Heart right ventricle (tissue), 16 donors: ENCODE data around the gene ZNF181. TPM values are rescaled to one million over a fixed set of nuclear protein-coding genes. Genes with fewer than 3 reads are reported as not detected.

ENCODE experiments used
- ATAC-seq, 8 donors: fragments of 200-7000 bp; cut with Tn5 transposase; one replicate each; pipeline ENCODE4 v1.9.1; 2020; ENCODE audit warnings: mild to moderate bottlenecking in 8 of 8, moderate library complexity in 8 of 8, moderate number of reproducible peaks in 1 of 8
- DNase-seq, 2 donors: peaks; one replicate each; pipeline ENCODE4 v3.0.0-alpha.2; 2020
- H3K27ac ChIP-seq, 10 donors: fragments of 200-600 bp; sonication (generic) in 2 of 10; one replicate each; pipeline versions ENCODE4 v1.5.0 to v1.8.0; 2020 to 2022; ENCODE audit warnings: mild to moderate bottlenecking in 3 of 10
- H3K27me3 ChIP-seq, 7 donors: fragments of 200-600 bp; one replicate each; pipeline ENCODE4 v1.8.0; 2021 to 2022; ENCODE audit warnings: mild to moderate bottlenecking in 2 of 7
- H3K36me3 ChIP-seq, 9 donors: fragments of 200-600 bp; sonication (generic) in 1 of 9; one replicate each; pipeline versions ENCODE4 v1.5.0 to v1.8.0; 2020 to 2022; ENCODE audit warnings: mild to moderate bottlenecking in 2 of 9
- H3K4me1 ChIP-seq, 9 donors: fragments of 200-600 bp; sonication (generic) in 1 of 9; one replicate each; pipeline versions ENCODE4 v1.5.0 to v1.8.0; 2020 to 2022; ENCODE audit warnings: mild to moderate bottlenecking in 4 of 9
- H3K4me3 ChIP-seq, 10 donors: fragments of 200-600 bp; sonication (generic) in 2 of 10; one replicate each; pipeline versions ENCODE4 v1.5.0 to v1.8.0; 2020 to 2022; ENCODE audit warnings: mild to moderate bottlenecking in 7 of 10, moderate library complexity in 2 of 10
- H3K9me3 ChIP-seq, 11 donors: fragments of 200-600 bp in 10 of 11; sonication (generic) in 2 of 11; one replicate each; pipeline versions ENCODE4 v1.5.0 to v1.8.0; 2013 to 2022; ENCODE audit warnings: mild to moderate bottlenecking in 2 of 11, control low read depth in 1 of 11, moderate library complexity in 1 of 11
- CTCF ChIP-seq, 9 donors: fragments of 200-600 bp; sonication (generic) in 2 of 9; IDR thresholded peaks; one replicate each; pipeline versions ENCODE4 v1.5.0 to v1.8.0; 2021 to 2022; ENCODE audit warnings: antibody characterized with exemption in 9 of 9, mild to moderate bottlenecking in 5 of 9, moderate library complexity in 1 of 9
- WGBS, 2 donors: extraction: QIAGEN DNeasy Blood & Tissue Kit; methylation state at CpG; one replicate each; pipeline ENCODE4 v1.1.7; 2013; ENCODE audit warnings: inconsistent platforms in 1 of 2; 5-methylcytosine and 5-hydroxymethylcytosine counted together
- intact Hi-C, 10 donors: fragments of 100-400 bp; cut with DNase I; formaldehyde crosslinking; loops; one replicate each; pipeline versions ENCODE4 v1.11.1 to v1.14.2; 2022
- polyA plus RNA-seq, 2 donors: library from polyadenylated mRNA; stranded (reverse); fragments of 200-250 nt; gene quantifications; one replicate each; pipeline ENCODE4 v1.2.3, GENCODE V29; 2013
- total RNA-seq, 10 donors: library from RNA; stranded (reverse); fragmentation: NEBNext Ultra II Directional in 3 of 10; extraction: Animal tissue kit (Norgen Biotek cat#: 25700) in 3 of 10; gene quantifications; one replicate each; pipeline versions ENCODE4 v1.2.1 to v1.2.4, GENCODE V29; 2021 to 2023
- donor health status: Arrhythmogenic right ventricular cardiomyopathy.
- donor health status: ischemic (EF 13 %, LVEDD 7.1; RV severe dilation, severe dysfunction).
- donor health status: healthy with polysubstance abuse.
- donor health status: DM: no; HTN: yes; CAD: no.
- donor health status: DM: no; HTN: no; CAD: no.
- donor health status: ischemic (EF 25% LVEDD 6.9; RV normal size, moderate dysfunction).
- donor health status: ischemic (EF 25% LVEDD 5.7; RV mildly dilated, moderate dysfunction).
- donor health status: healthy.
- donor health status: DM: yes; HTN: yes; CAD: no.
- donor health status: Ischemic cardiomyopathy.
- donor health status: ischemic (EF 35%, LVEDD 5.7; RV mildly dilated, moderate dysfunction).
- donor health status: nonischemic (EF 11% LVEDD 7.7; RV severe dilation, severe dysfunction).
- donor health status: DM: yes; HTN: yes; CAD: no.
- donor health status: PGD.
- donor health status: ischemic (EF 29% LVEDD 5.4; RV normal size, mild dysfunction).
- donor health status: nonischemic (EF 23%, LVEDD 6.1; RV moderate dilation, normal function).

ZNF181 gene
- total and polyA plus RNA-seq, 12 donors = 6.2 to 27.6 (median 18.3) TPM

GRCh38 chr19:34788074-34788473, 54.0 kb downstream of the ZNF181 start:
- Histone ChIP-seq H3K9me3 (no peaks in the 10 kb centered on the region), H3K4me3 (no peak overlapping the region), H3K4me1 (no peaks in the 10 kb centered on the region), H3K36me3 (no peaks in the 10 kb centered on the region), H3K27ac (no peak overlapping the region), H3K27me3 (peaks cover 0 to 22% (median 5%) of the 10 kb centered on the region in 7 donors)
- intact Hi-C loops = loop anchor here in 1 of 10 donors (10.0 kb wide), 1 partner anchor 127 kb away; no protein-coding TSS in a partner anchor
- no peak for ATAC-seq
- no peak for TF ChIP-seq CTCF (IDR thresholded peaks at IDR 0.05)
- no peak for DNase-seq
- 56 to 59% methylated on average over 2 of the region's 2 CpGs for WGBS, 2 donors

- TF ChIP-seq CTCF (IDR thresholded peaks at IDR 0.05) = no peak
These were observed 59.5 kb downstream of the ZNF181 start for GRCh38 chr19:34793565-34793964.

DNA sequence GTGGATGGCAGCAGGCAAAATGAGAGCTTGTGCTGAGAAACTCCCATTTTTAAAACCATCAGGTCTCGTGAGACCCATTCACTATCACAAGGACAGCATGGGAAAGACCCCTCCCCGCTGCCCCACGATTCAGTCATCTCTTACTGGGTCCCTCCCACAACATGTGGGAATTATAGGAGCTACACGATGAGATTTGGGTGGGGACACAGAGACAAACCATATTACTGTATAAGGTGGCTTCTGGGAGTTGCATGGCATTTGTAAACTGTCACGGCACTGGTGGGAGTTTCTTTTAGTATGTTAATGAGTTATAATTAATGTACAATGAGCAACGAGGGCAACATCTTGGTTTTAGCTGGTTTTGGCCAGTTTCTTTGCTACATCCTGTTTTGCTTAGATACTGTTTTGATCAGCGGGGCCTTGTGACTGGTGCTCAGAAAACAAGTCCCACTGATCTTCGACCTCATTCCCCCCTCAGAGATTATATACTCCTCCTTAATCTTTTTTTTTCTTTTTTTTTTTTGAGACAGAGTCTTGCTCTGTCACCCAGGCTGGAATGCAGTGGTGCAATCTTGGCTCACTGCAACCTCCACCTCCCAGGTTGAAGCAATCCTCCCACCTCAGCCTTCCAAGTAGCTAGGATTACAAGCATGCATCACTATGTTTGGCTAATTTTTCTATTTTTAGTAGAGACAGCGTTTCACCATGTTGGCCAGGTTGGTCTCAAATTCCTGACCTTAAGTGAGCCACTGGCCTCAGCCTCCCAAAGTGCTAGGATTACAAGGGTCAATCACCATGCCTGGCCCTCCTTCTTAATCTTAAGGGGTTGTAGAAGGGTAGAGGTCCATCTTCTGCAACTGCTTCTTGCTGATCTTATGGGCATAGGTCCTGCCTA, 60.3 kb downstream of the ZNF181 start:
- intact Hi-C loops = no loop called here

More at GRCh38 chr19:34793565-34793964, 59.5 kb downstream of the ZNF181 start:
- H3K27ac ChIP-seq = no peak overlapping the region
- H3K27me3 ChIP-seq = peaks cover 0 to 22% (median 5%) of the 10 kb centered on the region in 7 donors
- no peak for ATAC-seq
- no peaks in the 10 kb centered on the region for H3K36me3 ChIP-seq
- no peak overlapping the region for H3K4me3 ChIP-seq
- H3K9me3 ChIP-seq = peaks cover 0 to 11% (median 0%) of the 10 kb centered on the region in 11 donors
- DNase-seq = no peak
- intact Hi-C loops = no loop called here
- 53 to 86% methylated on average over 3 of the region's 3 CpGs for WGBS, 2 donors
- no peaks in the 10 kb centered on the region for H3K4me1 ChIP-seq

More for the DNA sequence above, 60.3 kb downstream of the ZNF181 start:
- no peak for DNase-seq
- no peak for ATAC-seq
- TF ChIP-seq CTCF (IDR thresholded peaks at IDR 0.05) = no peak
- Histone ChIP-seq H3K4me3 (no peak overlapping the region), H3K27me3 (peaks cover 0 to 18% (median 5%) of the 10 kb centered on the region in 7 donors), H3K36me3 (no peaks in the 10 kb centered on the region), H3K9me3 (peaks cover 0 to 11% (median 0%) of the 10 kb centered on the region in 11 donors), H3K4me1 (no peaks in the 10 kb centered on the region), H3K27ac (no peak overlapping the region)
- WGBS, 2 donors = 72 to 80% methylated on average over 9 of the region's 9 CpGs

Other genes with a start within 250 kb of the ZNF181 start
- gene SCGB2B2, start 57.1 kb upstream of the ZNF181 start, total RNA-seq = under 1 TPM; 0.12 to 0.94 (median 0.71) TPM
- under 1 TPM; 0.06 to 0.66 TPM for gene SCGB2B2, start 57.1 kb upstream of the ZNF181 start, polyA plus RNA-seq
- gene ZNF302, start 56.6 kb upstream of the ZNF181 start, total RNA-seq = 10 to 100 TPM; 29.1 to 42.5 (median 32.6) TPM
- gene ZNF302, start 56.6 kb upstream of the ZNF181 start, polyA plus RNA-seq = 10 to 100 TPM; 20.4 to 41.1 TPM
- gene ZNF599, start 39.0 kb downstream of the ZNF181 start, total RNA-seq = 1 to 10 TPM; 2.6 to 5.0 (median 3.5) TPM
- 1 to 10 TPM; 3.0 to 4.3 TPM for gene ZNF599, start 39.0 kb downstream of the ZNF181 start, polyA plus RNA-seq
- 1 to 10 TPM; 1.6 to 4.5 (median 2.6) TPM for gene ZNF30, start 192.7 kb downstream of the ZNF181 start, total RNA-seq
- gene ZNF30, start 192.7 kb downstream of the ZNF181 start, polyA plus RNA-seq = 1 to 10 TPM; 1.4 to 4.1 TPM
- gene ZNF792, start 230.0 kb downstream of the ZNF181 start, total RNA-seq = 1 to 10 TPM; 2.0 to 5.9 (median 4.0) TPM
- gene ZNF792, start 230.0 kb downstream of the ZNF181 start, polyA plus RNA-seq = 1 to 10 TPM; 1.6 to 1.7 TPM